ENCODE data around the gene CHD8.

Gene CHD8

GRCh38 chr14:21350539-21350938 lies 105.4 kb downstream of the CHD8 start:
- TF ChIP-seq CTCF (IDR thresholded peaks at IDR 0.05): no peak
- Histone ChIP-seq H3K4me3 (ENCODE audit: low read depth in 1 of 2, low read length in 1 of 2) (no peak overlapping the region), H3K36me3 (peaks cover 34% of the 10 kb centered on the region), H3K27ac (peak overlapping the region; percentile 26), H3K9me3 (no peaks in the 10 kb centered on the region), H3K27me3 (no peaks in the 10 kb centered on the region), H3K4me1 (ENCODE audit: control insufficient read depth in 1 of 2, insufficient read depth in 1 of 2, low read depth in 1 of 2, low read length in 1 of 2) (peaks cover 9 to 10% of the 10 kb centered on the region in 2 experiments)

- Histone ChIP-seq H3K4me3 (ENCODE audit: low read depth in 1 of 2, low read length in 1 of 2) (no peak overlapping the region), H3K36me3 (peaks cover 19% of the 10 kb centered on the region), H3K27ac (no peak overlapping the region), H3K9me3 (no peaks in the 10 kb centered on the region), H3K4me1 (ENCODE audit: control insufficient read depth in 1 of 2, insufficient read depth in 1 of 2, low read depth in 1 of 2, low read length in 1 of 2) (peaks cover 4 to 9% of the 10 kb centered on the region in 2 experiments), H3K27me3 (no peaks in the 10 kb centered on the region)
- no peak for TF ChIP-seq CTCF (IDR thresholded peaks at IDR 0.05)
Measured at GRCh38 chr14:21347201-21347600, 108.7 kb downstream of the CHD8 start.

GRCh38 chr14:21346532-21347135 lies 109.3 kb downstream of the CHD8 start:
- no peak for TF ChIP-seq CTCF (IDR thresholded peaks at IDR 0.05)
- Histone ChIP-seq H3K27ac (no peak overlapping the region), H3K4me1 (ENCODE audit: control insufficient read depth in 1 of 2, insufficient read depth in 1 of 2, low read depth in 1 of 2, low read length in 1 of 2) (peaks cover 0 to 5% of the 10 kb centered on the region in 2 experiments), H3K4me3 (ENCODE audit: low read depth in 1 of 2, low read length in 1 of 2) (no peak overlapping the region), H3K36me3 (peaks cover 13% of the 10 kb centered on the region), H3K9me3 (no peaks in the 10 kb centered on the region), H3K27me3 (no peaks in the 10 kb centered on the region)

GRCh38 chr14:21343035-21343794 lies 112.7 kb downstream of the CHD8 start:
- TF ChIP-seq CTCF (IDR thresholded peaks at IDR 0.05): no peak
- Histone ChIP-seq H3K27me3 (no peaks in the 10 kb centered on the region), H3K36me3 (no peaks in the 10 kb centered on the region), H3K27ac (peak overlapping the region; percentile 14), H3K9me3 (no peaks in the 10 kb centered on the region), H3K4me1 (ENCODE audit: control insufficient read depth in 1 of 2, insufficient read depth in 1 of 2, low read depth in 1 of 2, low read length in 1 of 2) (peaks cover 0 to 5% of the 10 kb centered on the region in 2 experiments), H3K4me3 (ENCODE audit: low read depth in 1 of 2, low read length in 1 of 2) (no peak overlapping the region)

All from neutrophil (primary cell).